HUES6 (cell line): ENCODE results near the gene SEZ6L.

Experiments used
- H3K27ac ChIP-seq: 2 replicates; pipeline ENCODE4 v1.7.0; 2013; ENCODE audit warnings: low read depth, mild to moderate bottlenecking, low read length, inconsistent platforms
- H3K27me3 ChIP-seq: 2 replicates; pipeline ENCODE4 v1.6.1; 2013; ENCODE audit warnings: low read length; ENCODE audit not compliant: control insufficient read depth, insufficient read depth
- H3K36me3 ChIP-seq: 2 replicates; pipeline ENCODE4 v1.6.1; 2013; ENCODE audit warnings: low read length; ENCODE audit not compliant: control insufficient read depth, insufficient read depth
- H3K4me1 ChIP-seq: 2 replicates; pipeline ENCODE4 v1.6.1; 2013; ENCODE audit warnings: low read length; ENCODE audit not compliant: control insufficient read depth, insufficient read depth
- H3K4me3 ChIP-seq: 2 replicates; pipeline ENCODE4 v1.5.1; 2013; ENCODE audit warnings: low read depth, low read length
- H3K9ac ChIP-seq: one replicate; pipeline ENCODE4 v1.6.1; 2013; ENCODE audit warnings: mild to moderate bottlenecking, low read length
- H3K9me3 ChIP-seq: 2 replicates; pipeline ENCODE4 v1.6.1; 2013; ENCODE audit warnings: low read depth, low read length; ENCODE audit not compliant: control insufficient read depth, insufficient read depth

SEZ6L gene

DNA sequence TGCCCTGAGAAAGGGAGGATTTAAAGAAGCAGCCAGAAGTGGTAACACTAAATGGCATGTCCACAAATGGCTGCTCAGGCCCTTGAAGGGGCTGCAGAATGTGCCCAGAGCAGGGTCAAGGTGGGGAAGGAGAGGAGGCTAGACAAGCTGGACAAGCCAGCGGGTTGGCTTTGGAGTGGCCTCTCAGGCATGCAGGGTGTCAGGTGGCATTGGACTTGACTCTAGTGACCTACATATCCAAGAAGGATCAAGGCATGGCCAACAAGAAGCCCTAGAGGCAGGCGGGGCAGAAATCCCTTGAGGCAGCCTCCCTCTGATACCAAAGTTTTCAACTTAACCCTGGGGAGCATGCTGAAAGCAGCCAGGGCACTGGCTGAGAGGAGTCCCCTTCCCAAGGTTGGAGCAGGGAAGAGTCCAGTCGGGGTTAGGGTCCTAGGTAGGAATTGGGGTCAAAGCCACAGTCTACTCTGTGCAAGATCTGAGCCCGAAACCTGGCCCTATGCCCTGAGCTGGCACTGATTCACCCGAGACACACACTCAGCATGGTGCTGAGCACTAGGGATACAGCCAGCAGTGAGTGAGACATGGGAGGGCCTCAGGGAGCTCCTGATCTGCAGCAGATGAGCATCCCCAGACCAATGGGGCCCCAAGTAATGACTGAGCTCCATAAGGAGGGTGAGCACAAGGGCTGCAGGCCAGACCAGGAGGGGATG is 164.0 kb downstream of the SEZ6L start:
- no peaks in the 10 kb centered on the region for H3K9me3 ChIP-seq
- no peaks in the 10 kb centered on the region for H3K36me3 ChIP-seq
- H3K27me3 ChIP-seq, result peaks cover 50% of the 10 kb centered on the region
- no peak overlapping the region for H3K9ac ChIP-seq
- no peak overlapping the region for H3K27ac ChIP-seq
- no peaks in the 10 kb centered on the region for H3K4me1 ChIP-seq
- no peak overlapping the region for H3K4me3 ChIP-seq

DNA sequence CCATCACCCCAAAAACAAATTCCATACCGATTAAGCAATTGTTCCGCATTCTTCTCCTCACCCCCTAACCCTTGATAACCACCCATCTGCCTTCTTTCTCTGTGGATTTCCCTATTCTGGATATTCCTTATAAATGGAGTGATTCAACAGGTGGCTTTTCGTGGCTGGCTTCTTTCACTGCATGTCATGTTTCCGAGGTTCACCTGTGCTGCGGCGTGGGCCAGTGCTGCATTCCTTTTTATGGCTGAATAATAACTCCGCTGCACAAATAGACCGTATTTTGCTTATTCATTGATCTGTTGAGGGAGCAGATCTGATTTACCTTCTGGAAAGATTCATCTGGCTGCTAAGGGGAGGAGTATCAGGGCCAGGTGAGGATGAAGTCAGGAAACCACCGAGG is 165.0 kb downstream of the SEZ6L start:
- Histone ChIP-seq H3K36me3 (no peaks in the 10 kb centered on the region), H3K4me1 (no peaks in the 10 kb centered on the region), H3K9ac (no peak overlapping the region), H3K4me3 (no peak overlapping the region), H3K9me3 (no peaks in the 10 kb centered on the region), H3K27me3 (peaks cover 54% of the 10 kb centered on the region), H3K27ac (no peak overlapping the region)

DNA sequence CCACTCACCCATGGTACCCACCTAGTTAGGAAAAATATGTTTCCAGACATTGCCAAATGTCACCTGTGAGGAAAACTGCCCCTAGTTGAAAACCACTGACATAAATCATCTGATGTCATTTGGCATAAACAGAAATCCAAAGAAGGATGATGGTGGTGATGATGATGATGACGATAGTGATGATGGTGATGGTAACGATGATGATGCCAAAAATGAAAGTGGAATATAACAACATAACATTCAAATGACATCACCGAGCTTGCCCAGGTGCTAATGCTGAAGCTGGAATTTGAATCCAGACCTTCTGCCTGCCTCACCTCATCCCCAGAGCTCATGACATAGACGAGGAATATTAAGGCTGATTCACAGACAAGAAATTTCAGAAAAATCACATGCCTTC is 167.5 kb downstream of the SEZ6L start:
- Histone ChIP-seq H3K27ac (no peak overlapping the region), H3K36me3 (no peaks in the 10 kb centered on the region), H3K9ac (no peak overlapping the region), H3K4me3 (no peak overlapping the region), H3K27me3 (peaks cover 65% of the 10 kb centered on the region), H3K4me1 (no peaks in the 10 kb centered on the region), H3K9me3 (no peaks in the 10 kb centered on the region)

DNA sequence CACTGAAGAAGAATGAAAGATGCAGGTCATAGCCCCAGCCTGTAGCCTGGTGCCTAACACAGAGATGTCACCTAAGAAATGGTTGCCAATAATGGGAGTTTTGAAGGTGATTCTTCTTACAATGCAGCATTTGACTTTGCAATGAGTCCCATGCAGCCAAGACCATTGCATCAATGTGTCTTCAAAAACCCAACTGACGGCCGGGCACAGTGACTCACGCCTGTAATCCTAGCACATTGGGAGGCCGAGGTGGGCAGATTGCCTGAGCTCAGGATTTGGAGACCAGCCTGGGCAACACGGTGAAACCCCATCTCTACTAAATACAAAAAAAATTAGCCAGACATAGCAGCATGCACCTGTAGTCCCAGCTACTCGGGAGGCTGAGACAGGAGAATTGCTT is 170.5 kb downstream of the SEZ6L start:
- H3K4me3 ChIP-seq, result no peak overlapping the region
- H3K36me3 ChIP-seq, result no peaks in the 10 kb centered on the region
- H3K9me3 ChIP-seq, result no peaks in the 10 kb centered on the region
- H3K27ac ChIP-seq, result no peak overlapping the region
- H3K27me3 ChIP-seq, result peaks cover 54% of the 10 kb centered on the region
- no peak overlapping the region for H3K9ac ChIP-seq
- no peaks in the 10 kb centered on the region for H3K4me1 ChIP-seq

DNA sequence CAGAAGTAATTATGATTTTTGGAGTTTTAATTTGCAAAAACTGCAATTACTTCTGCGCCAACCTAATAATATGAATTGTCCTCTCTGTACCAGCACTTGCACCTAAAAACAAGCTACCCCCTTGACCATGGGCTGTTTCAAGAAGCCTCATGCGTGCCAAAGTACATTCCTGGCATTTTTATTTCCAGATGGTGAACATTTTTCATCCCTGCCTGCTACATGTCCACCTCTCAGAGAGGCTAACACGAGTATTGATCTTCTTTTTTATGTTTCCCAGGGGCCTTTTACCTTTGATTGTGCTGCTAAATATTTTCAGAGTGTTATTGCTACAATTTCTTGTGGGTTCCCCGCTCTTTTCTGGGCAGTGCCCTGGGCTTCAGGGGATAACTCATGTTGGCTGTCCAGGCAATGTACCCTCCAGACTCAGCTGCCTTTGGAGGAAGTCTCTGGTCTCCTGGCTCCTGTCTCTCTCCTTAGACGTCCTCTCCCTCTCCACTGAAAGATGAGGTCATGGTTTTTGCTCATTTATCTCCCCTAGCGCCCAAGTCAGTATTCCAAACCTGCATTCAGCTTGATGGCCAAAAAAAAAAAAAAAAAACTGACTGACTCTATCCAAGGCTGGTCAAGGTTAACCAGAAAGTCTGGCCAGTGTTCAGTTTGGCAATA is 173.6 kb downstream of the SEZ6L start:
- Histone ChIP-seq H3K27ac (no peak overlapping the region), H3K27me3 (peaks cover 23% of the 10 kb centered on the region), H3K9ac (no peak overlapping the region)

DNA sequence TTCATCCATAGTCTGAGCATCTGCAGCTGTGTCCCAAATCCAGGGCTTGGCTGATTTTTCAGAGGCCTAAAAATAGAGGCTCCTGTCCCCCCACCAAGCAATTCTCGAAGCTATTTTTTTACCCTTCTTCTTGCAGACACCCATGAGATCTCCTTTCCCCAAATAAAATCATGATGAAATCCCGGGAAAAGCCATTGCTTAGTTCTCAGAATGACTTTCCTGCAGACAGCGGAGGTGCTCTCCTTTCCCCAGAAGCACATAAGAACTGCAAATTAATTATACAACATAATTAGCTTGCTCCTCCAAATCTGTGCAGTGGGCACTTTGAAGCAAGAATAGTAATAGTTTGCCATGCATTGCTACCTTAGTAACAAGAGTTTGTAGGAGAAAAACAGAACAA is 176.2 kb downstream of the SEZ6L start:
- no peak overlapping the region for H3K4me3 ChIP-seq
- H3K4me1 ChIP-seq, result no peaks in the 10 kb centered on the region
- no peaks in the 10 kb centered on the region for H3K36me3 ChIP-seq
- no peaks in the 10 kb centered on the region for H3K9me3 ChIP-seq
- H3K27me3 ChIP-seq, result peaks cover 13% of the 10 kb centered on the region
- H3K27ac ChIP-seq, result no peak overlapping the region
- H3K9ac ChIP-seq, result no peak overlapping the region

More for the DNA sequence above, 173.6 kb downstream of the SEZ6L start:
- Histone ChIP-seq H3K36me3 (no peaks in the 10 kb centered on the region), H3K4me3 (no peak overlapping the region), H3K4me1 (no peaks in the 10 kb centered on the region), H3K9me3 (no peaks in the 10 kb centered on the region)

DNA sequence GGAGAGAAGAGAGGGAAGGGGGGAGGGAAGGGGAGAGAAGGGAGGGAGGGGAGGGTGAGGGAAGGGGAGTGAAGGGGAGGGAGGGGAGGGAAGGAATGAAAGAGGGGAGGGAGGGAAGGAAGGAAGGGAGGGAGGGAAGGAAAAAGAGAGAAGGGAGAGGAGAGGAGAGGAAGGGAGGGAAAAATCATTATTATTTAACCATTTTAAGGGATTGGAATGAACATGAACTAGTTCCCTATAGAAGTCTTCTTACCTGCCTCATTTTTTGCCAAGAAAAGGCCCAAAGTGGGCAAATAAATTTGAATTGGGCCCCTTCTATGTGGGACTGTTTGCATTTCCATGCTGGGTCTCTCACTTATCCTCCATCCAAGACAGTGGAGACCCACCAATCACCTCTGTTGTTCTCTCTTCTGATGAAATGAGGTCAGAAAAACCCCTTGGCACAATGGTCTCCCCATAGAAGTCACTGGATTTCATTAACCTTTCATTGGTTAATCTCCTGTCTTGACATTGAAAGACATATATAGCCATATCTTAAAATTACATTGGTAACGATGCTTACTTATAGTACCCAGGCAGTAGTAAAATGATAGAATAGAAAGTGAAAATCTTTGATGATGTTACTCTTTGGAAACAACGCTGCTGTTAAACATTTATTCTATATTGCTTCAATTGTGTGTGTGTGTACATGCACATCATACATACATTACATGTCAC is 179.7 kb downstream of the SEZ6L start:
- Histone ChIP-seq H3K4me3 (no peak overlapping the region), H3K36me3 (no peaks in the 10 kb centered on the region), H3K9ac (no peak overlapping the region), H3K9me3 (no peaks in the 10 kb centered on the region), H3K27ac (no peak overlapping the region), H3K27me3 (no peaks in the 10 kb centered on the region), H3K4me1 (no peaks in the 10 kb centered on the region)

DNA sequence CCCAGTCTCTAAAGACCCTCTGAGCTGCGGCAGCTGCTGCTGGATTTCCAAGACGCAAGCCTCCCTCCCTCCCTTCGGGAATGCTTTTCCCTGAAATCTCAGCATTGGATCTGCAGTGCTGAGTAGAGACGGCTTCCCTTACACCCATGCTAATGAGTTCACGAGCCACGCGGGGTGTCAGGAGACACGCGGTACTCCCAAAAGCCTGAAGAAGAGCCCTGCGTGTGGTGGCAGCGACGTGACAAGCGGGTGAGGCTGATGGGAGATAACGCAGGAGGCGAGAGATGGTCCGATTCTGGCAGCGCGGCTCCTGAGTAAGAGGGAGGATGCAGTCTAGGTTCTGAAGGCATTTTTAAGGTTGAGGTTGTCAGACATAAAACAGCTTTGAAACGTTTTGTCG is 185.4 kb downstream of the SEZ6L start:
- Histone ChIP-seq H3K27me3 (no peaks in the 10 kb centered on the region), H3K36me3 (no peaks in the 10 kb centered on the region), H3K9me3 (no peaks in the 10 kb centered on the region), H3K27ac (no peak overlapping the region), H3K4me1 (no peaks in the 10 kb centered on the region), H3K9ac (no peak overlapping the region), H3K4me3 (no peak overlapping the region)

DNA sequence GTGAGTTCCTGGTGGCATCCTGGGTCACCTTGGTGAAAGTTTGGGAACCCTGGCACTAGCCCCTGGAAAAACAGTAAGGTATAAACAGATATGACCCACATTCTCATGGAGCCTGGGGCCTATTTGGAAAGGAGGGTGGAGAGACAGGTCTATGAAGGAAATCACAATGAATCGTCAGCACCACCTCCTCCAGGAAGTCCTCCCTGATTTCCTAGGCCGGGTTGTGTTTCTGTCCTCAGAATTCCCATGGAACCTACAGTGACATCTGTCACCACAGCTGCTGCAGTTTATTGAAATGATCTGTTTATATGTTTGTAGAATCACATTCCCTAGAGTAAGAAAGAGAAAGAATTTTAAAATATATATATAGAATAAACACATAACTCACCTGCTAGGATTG is 188.0 kb downstream of the SEZ6L start:
- Histone ChIP-seq H3K9ac (no peak overlapping the region), H3K27me3 (no peaks in the 10 kb centered on the region), H3K9me3 (no peaks in the 10 kb centered on the region), H3K4me3 (no peak overlapping the region), H3K4me1 (peaks cover 3% of the 10 kb centered on the region; the same call in 1 of the 2 replicates), H3K36me3 (no peaks in the 10 kb centered on the region), H3K27ac (no peak overlapping the region)

DNA sequence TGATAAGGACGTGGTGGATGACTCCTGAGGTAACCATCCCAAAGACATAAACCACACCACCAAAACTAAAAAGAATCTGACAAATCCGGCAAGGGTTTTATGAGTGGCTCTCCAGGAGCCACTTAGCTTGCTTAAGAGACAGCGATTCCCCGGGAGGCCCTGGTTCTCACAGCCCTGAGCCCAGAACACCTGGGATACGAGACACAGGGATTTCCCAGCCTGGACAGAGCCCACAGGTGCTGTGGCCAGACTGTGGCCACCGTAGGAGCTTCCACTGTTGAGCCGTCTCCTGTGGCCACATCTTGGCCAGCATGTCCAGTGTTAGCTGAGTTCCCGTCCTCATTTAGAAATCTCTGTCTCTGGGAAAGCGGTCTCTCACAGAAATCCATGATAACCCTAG is 188.6 kb downstream of the SEZ6L start:
- H3K9ac ChIP-seq, result no peak overlapping the region
- H3K27me3 ChIP-seq, result no peaks in the 10 kb centered on the region; the same call in 1 of the 2 replicates
- H3K36me3 ChIP-seq, result no peaks in the 10 kb centered on the region
- no peak overlapping the region for H3K4me3 ChIP-seq
- H3K27ac ChIP-seq, result no peak overlapping the region
- no peaks in the 10 kb centered on the region for H3K9me3 ChIP-seq
- H3K4me1 ChIP-seq, result peaks cover 3% of the 10 kb centered on the region; the same call in 1 of the 2 replicates

DNA sequence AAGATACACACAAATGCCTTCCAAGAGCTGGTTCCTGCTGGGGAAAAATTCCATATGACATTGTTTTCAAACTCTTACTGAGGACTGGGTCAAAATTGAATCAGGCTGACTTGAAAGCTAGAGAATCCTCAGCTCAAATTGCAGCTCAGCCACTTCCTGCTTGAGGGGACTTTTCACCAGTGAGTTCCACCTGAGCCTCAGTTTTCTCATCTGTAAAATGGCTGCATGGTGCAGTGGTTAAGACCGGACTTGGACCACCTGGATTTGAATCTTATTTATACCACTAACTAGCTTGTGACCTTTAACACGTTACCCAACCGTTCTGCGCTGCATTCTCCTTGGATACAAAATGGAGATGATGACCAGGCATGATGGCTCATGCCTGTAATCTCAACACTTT is 189.9 kb downstream of the SEZ6L start:
- Histone ChIP-seq H3K4me3 (no peak overlapping the region), H3K4me1 (peaks cover 3% of the 10 kb centered on the region; the same call in 1 of the 2 replicates), H3K27ac (no peak overlapping the region), H3K9ac (no peak overlapping the region), H3K27me3 (no peaks in the 10 kb centered on the region; the same call in 1 of the 2 replicates), H3K36me3 (no peaks in the 10 kb centered on the region), H3K9me3 (no peaks in the 10 kb centered on the region)
